ENCODE measurements around the gene FAM186B.

DNA sequence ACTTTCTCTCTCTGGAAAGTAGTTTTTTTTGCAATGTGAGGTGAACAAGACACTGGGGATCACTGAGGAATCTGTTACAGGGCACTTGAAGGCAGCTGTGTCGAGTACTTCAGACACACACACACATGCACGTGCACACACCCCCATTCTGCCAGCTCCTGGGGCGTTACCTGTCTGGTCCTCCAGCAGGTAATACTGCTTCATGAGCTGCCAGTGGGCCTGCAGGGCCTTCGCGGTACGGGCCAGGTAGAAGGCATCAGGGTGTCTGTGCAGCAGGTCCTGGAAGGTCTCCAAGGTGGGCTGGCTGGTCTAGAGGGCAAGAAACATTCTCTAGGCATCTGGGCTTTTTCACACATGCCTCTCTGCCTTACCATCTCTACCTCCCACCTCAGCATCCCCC, 42.6 kb downstream of the FAM186B start:
- TF ChIP-seq, protein P1, sequence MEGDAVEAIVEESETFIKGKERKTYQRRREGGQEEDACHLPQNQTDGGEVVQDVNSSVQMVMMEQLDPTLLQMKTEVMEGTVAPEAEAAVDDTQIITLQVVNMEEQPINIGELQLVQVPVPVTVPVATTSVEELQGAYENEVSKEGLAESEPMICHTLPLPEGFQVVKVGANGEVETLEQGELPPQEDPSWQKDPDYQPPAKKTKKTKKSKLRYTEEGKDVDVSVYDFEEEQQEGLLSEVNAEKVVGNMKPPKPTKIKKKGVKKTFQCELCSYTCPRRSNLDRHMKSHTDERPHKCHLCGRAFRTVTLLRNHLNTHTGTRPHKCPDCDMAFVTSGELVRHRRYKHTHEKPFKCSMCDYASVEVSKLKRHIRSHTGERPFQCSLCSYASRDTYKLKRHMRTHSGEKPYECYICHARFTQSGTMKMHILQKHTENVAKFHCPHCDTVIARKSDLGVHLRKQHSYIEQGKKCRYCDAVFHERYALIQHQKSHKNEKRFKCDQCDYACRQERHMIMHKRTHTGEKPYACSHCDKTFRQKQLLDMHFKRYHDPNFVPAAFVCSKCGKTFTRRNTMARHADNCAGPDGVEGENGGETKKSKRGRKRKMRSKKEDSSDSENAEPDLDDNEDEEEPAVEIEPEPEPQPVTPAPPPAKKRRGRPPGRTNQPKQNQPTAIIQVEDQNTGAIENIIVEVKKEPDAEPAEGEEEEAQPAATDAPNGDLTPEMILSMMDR (IDR thresholded peaks at IDR 0.05; ENCODE audit: poor library complexity) = no peak
- no peak for TF ChIP-seq EZH2phosphoT487 (IDR thresholded peaks at IDR 0.05; ENCODE audit: low read depth, severe bottlenecking, unreplicated experiment)

Data from hepatocyte (in vitro differentiated cells).